Measurements from ENCODE around the gene MSMO1.

DNA sequence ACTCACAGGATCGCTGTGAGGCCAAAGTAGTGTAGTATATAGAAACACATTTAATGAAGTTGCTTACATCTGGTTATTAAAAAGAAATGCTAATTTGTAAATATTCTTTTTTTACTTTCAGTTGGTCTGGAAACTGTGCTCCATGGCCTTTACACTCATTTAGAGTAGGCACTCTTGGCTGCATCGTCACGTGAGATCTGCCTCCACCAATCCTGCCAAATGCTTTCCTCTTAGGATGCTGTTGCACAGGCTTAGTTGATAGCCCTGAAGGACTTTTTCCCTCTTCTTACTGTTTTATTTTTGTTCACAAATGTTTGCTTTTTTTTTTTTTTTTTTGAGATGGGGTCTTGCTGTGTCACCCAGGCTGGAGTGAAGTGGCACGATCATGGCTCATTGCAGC lies 57.7 kb downstream of the MSMO1 start:
- TF ChIP-seq ESRRA (CRISPR knock-in tag; IDR thresholded peaks at IDR 0.05; ENCODE audit: borderline replicate concordance) (no peak), CTCF (IDR thresholded peaks at IDR 0.05) (no peak)

Data from WTC11 (cell line).